D341Med (cell line): ENCODE measurements around the gene SLC6A11.

ENCODE experiments used
- DNase-seq: peaks from one replicate; pipeline ENCODE4 v3.0.0; 2012; ENCODE audit warnings: low spot score

The SLC6A11 gene

DNA sequence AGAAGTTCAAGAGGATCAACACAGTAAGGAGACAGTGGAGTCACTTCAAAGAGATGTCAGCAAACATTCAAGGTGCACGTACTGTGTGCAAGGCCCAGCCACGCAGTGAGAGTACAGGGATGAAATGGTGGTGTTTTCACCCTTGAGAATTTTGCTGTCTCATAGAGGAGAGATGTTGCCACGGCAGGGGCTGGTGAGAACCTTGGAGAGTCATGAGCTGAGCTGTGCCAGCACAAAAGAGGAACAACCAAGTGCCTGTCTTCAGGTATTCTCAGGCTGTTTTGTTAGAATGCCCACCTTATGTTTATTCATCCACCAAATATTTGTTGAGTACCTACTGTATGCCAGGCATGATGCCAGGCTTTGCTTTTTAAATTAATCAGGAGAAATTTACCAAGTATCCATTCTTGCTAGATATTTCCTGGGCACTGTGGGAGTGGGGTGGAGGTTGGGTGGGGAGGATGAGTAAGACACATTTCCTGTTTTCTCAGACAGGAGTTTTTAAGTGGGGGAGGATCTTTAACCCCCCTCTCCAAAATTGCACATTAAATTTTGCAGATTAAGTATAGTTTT is 72.6 kb downstream of the SLC6A11 start:
- DNase-seq, result no peak

DNA sequence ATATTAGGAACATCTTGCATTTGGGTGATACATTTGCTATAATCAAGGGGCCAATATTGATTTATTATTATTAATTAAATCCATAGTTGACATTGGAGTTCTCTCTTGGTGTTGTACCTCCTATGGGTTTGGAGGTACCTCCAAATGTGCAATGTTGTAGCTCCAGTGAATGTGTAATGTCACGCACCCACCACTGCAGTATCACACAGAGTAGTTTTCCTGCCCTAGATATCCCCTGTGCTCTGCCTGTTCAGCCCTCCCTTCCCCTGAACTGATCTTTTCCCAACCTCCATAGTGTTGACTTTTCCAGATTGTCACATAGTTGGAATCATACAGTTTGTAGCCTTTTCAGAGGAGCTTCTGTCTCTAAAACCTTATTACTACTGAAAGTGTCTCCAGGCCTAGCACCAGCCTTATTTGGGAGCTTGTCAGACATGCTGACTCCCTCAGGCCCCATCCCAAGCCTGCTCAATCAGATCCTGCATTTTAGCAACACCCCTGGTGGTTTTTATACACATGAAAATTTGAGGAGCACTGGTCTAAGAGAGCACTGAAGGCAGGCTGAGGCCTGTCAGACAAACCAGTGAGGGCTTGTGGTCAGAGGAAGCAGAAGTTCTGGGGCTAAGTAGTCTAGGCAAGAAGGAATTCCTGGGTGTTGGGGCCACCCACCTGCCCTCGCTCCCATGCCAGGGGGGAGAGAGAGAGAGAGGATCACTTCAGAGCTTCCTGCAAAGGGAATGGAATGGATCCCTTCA is 73.4 kb downstream of the SLC6A11 start:
- no peak for DNase-seq

DNA sequence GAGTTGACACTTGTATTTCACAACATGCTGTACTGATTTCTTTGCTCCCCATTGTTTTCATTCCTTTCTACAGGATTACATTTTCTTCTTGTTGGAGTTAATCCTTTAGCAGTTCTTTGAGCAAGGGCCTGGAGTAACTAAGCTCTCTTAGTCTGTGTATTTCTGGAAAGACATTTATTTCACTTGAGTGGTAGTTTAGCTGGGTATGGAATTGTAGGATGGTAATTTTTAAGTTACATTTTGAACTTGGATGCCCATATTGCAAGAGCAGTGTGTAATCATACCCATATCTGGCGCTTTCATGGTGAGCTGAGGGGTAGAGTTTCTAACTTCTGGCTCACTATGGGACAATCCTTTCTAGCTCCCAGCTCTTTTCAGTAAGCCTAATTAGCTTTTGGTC is 74.6 kb downstream of the SLC6A11 start:
- no peak for DNase-seq

DNA sequence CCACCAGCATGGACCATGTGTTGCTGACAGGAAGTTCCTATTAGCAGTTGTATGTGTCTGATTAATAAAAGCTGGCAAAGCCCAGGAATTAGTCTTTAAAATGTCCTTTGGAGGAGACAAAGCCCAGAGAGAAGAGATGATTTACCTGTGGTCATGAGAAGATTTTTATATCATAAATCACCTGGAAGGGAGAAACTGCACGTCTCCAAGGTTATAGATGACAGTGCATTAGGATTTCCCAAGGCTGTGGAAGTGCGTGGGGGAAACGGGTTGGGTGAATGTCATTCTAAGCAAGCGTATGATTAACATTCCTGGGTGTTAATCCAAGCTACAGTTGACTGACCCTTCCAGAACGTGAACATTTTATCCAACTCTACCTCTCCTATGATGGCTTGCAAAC is 76.6 kb downstream of the SLC6A11 start:
- no peak for DNase-seq

DNA sequence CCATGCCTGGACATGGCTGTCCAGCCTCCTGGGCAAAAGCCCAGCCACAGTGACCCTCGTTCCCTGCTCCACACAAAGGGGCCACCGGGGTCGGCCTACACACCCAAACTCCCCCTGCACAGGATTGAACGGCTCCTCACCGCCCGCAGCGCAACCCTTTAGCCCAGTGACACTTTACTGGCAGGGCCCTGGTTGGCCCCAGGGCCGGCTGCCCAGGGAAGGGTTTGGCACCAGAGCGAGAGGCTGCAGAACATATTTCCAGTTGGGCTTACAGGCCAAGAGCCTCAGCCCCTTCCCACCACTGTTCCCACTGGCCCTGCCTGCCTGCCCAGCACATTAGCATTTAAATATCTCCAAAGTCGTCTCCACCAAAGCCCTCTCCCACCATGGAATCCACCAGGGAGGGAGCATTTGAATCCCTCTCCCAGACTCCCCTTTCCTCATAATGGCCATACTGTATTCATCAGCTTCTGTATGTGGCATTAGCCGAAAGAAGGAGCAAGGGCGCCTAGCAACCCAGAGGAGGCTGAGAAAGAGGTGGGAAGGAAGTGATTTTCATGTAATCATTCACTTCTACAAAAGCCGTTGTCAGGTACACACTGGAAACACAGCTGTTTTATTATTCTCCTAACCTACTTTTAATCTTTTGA is 85.4 kb downstream of the SLC6A11 start:
- DNase-seq, result no peak

DNA sequence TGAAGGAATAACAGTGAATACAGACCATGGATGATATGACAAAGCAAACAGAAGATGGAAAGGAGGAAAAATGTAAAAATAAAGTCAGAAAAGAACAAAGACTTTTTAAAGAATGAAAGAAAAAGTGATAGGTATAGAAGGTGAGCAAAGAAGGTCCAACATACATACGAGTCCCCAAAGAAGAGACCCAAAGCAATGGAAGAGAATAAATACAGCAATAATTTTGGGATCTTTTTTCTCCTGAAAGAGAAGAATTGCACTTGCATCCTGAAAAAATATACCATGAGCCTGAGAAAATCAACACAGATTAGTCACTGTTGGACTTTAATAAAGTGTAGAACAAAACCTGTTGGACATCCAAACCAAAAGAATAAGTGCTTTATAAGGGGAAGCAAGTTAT is 91.2 kb downstream of the SLC6A11 start:
- no peak for DNase-seq

DNA sequence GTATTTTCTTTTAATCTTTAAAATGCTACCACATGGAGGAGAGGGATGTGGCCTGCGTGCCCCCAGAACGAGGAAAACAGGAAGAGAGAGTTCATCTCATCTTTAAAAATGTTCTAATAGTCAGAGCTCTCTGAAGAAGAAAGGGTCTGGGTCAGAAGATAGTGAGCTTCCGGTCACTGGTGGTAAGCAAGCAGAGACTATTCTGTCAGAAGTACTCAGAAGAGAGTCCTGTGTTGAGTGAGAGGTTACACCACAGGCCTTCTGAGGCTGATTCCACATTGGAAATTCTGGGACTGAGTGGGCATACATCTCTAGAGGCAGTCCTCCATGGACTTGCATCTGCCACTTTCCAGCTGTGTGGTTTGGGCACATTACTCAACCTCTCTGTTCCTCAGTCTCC is 94.3 kb downstream of the SLC6A11 start:
- no peak for DNase-seq

DNA sequence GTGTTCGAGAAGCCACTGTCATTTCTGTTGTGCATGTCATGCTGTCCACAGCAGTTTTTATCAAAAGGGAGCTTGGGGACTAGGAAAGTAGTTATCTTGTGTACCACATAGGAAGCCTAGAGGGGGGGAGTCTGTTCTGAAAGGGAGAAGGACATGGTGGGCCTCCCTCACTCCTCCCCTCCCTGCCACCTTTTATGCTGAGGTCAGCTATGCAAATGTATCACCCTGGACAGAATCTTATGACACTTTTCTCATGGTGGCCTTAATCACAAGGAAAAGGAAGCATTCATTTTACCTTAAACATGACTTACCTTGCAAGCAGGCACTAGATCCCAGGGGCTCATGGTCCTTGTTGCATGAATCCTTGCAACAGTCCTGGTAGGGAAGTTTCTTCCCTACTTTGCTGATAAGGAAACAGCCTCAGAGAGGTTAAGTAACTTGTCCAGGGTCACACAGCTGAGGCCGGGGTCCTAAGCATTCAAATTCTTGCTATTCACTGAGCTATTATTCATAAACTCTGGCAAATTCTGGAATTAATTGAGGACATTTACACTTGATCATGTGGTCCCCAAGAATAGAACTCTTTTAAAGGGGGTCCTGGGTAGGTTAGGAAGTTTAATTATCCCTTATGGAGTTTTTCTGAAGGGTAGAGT is 95.4 kb downstream of the SLC6A11 start:
- no peak for DNase-seq

DNA sequence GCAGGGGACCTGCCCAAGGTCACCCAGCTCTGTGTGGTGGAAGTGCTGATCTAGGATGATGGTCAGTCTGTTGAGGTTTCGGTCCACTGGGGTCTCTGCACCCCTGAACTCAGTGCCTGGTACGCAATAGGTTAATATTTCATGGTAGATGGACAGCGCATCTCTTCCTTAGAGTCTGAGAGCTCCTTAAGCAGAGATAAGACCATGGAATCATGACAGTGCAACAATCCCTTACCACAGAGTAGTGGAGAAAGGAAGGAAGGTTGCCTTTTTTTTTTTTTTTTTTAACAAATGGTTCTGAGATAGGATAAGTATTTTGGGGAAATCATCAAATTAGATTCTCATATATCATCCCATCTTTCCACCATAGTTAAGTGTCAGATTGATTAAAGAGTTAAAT is 96.8 kb downstream of the SLC6A11 start:
- no peak for DNase-seq

DNA sequence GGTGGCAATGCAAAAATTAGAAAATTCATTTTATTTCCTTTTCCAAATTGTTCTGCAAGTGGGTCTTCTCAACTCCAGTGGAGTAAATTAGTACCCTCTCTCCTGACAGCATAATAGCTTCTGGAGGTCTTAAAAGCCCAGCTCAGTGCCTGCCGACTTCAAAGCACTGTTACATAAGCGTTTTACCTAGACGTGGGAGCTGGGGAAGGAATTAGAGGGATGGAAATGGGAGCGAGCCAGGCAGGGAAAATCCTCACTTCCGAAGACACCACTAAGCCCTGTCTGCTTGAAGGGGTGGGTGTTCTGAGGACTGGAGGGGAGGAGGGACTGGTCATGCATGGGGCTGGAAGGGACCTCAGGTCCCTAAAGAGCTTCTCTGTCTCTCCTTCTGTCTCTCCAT is 99.3 kb downstream of the SLC6A11 start:
- no peak for DNase-seq

DNA sequence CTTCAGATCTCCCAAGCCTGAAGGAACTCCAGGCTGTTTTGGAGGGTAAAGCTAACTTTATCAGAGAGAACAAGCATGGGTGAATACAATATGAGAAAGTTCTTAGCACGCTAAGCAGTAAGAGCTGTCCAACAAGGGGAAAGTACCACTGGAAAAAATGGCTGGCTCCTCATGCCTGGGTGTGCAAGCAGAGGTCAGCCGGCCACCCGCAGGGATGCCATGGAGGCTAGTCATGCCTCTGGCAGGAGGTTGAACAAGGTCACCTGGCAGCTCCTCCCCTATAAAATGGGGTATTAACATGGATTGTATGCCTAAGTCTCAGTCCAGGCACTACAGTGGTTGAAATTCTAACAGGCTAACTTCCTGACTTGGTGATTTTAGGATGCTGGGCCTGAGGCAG is 101.1 kb downstream of the SLC6A11 start:
- no peak for DNase-seq

DNA sequence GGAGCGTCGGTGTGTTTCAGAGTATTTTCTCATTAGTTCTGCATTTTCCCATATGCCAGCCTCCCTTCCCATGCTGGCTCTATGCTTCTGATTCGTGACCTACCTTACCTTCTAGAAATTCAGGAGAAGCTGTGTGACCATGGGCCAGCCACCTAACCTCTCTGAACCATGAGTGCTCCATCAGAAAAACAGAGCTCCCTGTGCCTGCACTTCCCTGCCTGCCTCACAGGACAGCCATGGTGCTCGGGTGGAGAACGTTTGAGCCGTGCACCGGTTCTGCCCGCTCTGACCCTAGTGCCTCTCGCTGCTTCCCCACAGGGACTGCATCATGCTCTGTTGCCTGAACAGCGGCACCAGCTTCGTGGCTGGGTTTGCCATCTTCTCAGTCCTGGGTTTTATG is 102.0 kb downstream of the SLC6A11 start:
- DNase-seq, result no peak

DNA sequence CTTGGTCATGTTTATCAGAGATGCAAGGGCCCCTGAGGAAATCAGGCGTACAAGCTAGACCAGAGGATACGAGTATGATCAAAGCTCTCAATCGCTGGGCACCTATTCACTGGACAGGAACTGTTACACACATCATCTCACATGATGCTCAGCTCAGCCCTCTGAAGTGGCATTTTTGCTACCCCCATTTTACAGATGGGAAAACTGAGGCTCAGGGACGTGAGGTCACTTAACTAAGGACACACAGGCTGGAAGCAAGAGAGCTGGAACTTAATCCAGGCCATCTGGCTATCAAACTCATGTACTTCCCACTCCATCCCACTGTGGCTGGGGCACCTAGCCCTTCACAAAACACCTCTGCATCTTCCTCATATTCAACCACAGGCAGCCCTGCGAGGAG is 103.6 kb downstream of the SLC6A11 start:
- DNase-seq, result no peak

DNA sequence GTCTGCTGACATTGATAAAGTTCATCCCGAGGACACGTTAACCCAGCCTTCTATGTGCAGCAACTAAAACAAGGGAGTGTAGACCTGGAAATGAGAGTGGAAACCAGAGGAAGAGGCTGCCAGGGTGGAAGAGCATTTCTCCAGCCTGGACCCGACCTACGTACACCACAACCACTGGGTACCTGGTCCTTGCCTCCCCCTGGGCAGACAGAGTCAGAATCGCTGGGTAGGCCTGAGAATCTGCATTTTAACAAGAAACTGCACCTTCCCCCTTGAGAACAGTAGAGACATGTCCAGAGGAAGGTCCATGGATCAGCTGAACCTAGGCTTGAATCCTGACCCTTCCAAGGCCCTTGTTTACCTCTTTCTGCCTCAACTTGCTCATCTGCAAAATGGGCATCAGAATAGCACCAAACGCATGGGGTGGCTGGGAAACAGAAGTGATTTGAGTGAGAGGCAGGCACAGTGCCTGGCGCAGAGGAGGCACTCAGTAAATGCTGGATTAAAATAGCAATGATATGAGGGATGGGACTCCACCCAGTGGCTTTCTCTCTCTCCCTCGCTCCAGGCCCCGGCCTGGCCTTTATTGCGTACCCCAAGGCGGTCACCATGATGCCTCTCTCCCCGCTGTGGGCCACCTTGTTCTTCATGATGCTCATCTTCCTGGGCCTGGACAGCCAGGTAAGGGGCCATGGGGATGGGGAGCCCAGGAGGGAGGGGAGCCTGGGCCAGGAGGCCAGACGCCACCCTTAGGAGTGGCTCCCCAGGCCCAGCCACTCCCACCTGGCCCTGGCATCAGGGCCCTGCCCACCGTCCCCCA is 109.6 kb downstream of the SLC6A11 start:
- no peak for DNase-seq

DNA sequence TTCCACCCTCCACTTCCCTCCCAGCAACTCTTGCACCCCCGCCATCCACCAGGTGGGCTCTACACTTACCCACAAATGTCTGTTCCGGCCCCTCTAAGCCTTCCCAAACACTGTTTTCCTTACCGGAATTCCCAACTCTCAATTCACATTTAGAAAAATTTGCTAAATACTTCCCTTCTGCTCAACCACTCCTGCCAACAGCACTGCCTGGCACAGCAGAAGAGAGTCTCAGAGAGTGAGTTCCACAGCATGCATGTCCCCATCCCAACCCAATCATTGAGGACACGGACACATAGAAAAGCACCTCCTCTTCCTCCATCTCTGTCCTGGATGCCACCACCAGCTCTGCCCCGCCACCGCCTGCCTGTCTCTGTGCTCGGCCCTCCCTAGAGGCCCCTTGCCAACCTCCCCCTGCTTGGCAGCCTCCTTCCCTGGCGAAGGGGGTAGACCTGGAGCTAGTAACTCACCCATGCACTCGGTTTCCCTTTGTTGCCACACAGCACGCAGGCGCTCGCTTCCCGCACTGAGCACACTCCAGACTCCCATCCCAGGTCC is 110.3 kb downstream of the SLC6A11 start:
- DNase-seq, result no peak

DNA sequence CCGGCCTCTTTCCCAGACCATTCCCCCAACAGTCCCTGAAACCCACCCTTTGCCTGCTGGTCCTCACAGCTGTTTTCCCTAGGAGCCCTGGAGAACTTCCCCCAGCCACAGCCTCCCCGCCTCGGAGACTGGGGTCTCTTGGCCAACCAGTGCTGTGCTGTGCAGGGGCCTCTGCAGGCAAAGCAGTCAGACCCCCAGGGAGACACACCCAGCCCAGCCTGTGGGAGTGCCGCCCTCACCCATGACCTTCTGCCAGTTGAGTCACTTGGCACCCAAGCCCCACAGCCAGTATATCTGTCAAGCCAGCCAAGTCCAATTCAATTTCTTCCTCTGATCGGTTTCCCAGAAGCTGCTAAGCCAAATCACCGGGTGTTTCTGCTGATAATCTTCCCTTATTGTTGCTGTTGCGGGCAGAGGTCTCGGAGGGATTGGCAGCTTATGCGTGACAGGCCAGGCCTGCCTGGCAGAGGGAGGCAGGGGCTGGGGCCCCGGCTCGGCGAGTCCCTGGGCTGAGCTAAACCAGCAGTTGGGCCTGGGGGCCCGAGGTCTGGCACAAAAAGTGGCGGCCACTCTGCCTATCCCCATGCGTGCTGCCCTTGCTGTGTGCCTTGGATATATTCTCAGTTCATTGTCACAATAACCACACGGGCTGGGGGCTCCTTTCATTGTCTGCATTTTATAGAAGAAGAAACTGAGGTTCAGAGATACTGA is 110.9 kb downstream of the SLC6A11 start:
- peak; percentile 74 for DNase-seq

DNA sequence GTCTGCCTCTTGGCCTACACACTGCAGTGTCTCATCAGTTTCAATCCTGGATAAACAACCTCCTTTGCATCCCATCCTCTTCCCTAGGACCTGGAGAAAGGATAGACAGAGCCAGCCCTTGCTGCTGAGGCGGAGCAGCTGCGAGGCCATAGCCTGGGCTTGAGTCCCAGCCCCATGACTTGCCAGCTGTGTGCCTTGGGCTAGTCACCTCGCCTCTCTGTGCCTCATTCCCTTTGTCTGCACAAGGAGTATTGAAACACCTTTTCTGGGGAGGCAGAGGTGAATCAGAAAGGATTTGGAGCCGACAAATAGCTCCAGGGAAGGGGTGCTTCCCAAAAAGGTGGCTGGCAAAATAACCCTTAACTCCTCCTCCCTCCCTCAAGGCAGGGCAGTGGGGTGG is 111.5 kb downstream of the SLC6A11 start:
- no peak for DNase-seq

DNA sequence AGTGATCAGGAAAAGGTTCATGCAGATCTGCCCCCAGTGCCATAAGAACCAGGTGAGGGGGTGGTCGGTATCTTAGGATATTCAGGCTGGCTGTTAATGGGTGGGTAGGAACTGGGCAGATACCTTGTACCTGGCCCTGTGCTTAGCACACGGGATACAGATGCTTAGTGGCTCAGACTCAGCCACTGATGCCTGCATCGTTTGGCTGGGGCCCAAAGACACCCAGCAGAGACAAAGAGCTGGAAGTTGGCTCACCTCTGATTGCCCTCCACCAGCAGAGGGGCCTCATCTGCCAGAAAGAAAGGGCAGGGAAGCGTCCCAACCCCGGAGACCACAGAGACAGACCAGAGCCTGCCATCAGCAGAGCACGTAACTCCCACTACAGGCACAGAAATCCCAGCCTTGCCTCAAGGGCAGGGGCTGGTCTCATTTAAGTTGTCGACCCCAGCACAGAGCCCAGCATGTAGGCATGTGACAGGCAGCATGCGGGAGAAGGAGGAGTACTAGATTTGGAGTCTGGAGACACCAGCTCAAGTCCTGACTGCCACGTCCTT is 112.5 kb downstream of the SLC6A11 start:
- no peak for DNase-seq

DNA sequence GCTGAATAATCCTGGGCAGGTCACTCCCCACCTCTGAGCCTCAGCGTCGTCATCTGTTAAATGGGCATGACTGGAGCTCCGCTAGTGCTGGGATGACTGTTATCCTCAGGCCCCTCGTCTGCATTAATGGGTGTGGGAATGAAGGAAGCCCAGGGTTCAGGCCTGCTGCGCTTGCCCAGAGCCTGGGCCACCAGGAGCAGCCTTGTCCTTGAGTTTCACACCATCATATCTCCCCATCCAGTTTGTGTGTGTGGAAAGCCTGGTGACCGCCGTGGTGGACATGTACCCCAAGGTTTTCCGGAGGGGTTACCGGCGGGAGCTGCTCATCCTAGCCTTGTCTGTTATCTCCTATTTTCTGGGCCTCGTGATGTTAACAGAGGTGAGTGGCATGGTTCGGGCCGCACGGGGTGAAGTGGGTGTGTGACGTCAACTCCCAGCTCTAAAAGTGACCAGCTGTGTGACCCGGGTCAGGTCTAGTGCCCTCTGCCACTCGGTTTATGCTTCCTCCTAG is 113.0 kb downstream of the SLC6A11 start:
- no peak for DNase-seq

DNA sequence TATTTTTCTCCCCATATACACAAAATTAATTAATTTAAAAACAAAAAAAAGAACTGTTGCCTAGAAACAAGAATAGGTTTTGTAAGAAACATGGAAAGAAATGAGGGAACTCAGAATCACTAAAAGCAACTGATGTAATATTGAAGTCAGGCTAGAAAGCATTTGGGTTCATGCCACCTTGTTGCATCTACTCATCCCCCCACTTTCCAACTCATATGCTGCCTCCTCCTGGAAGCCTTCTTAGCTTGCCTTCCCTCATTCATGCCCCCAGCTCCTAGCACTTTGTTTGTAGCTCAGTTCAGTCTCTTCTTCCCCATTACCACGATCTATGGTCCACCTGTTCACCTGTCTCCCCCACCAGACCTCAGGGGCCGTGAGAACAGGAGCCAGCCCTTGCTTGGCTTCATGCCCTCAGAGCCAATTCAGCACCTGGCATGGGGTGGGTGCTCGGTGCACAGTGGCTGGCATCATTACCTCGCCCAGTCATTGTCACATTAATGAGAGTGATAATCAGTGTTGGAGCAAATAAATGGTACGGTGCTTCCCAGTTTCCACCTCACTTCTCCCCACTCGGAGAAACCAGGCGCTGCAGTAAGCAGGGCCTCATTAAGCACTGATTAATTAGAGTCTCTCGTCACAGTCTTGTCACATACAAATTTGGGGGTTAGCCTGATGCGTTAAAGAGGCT is 114.1 kb downstream of the SLC6A11 start:
- no peak for DNase-seq
